HepG2 (cell line): ENCODE measurements around the gene SPATA31E1. TPM values are rescaled to one million over a fixed set of nuclear protein-coding genes. Genes with fewer than 3 reads are reported as not detected.

ENCODE experiments used
- ARNTL ChIP-seq: sonication (generic); formaldehyde crosslinking; IDR thresholded peaks from 2 replicates; pipeline ENCODE4 v1.4.0; 2020; ENCODE audit warnings: mild to moderate bottlenecking, missing genetic modification reagents
- FOXO4 ChIP-seq: sonication (generic); formaldehyde crosslinking; conservative IDR thresholded peaks from 2 replicates; pipeline ENCODE4 v1.8.1; 2023; ENCODE audit warnings: missing genetic modification reagents
- HNRNPK ChIP-seq: fragments of 200-400 bp; formaldehyde crosslinking; IDR thresholded peaks from 2 replicates; pipeline ENCODE4 v1.6.1; 2018; ENCODE audit warnings: low read length, low read depth, moderate library complexity, mild to moderate bottlenecking; ENCODE audit not compliant: poor library complexity, severe bottlenecking
- HOXA9 ChIP-seq: sonication (generic); formaldehyde crosslinking; IDR thresholded peaks from 2 replicates; pipeline ENCODE4 v1.8.1; 2022; ENCODE audit warnings: missing genetic modification reagents, mild to moderate bottlenecking, moderate library complexity, borderline replicate concordance
- KIAA2018 ChIP-seq: sonication (generic); formaldehyde crosslinking; IDR thresholded peaks from 2 replicates; pipeline ENCODE4 v1.5.0; 2020; ENCODE audit warnings: mild to moderate bottlenecking, missing genetic modification reagents, borderline replicate concordance
- KLF6 ChIP-seq: IDR thresholded peaks from 2 replicates; pipeline ENCODE4 v1.8.0; 2016; ENCODE audit warnings: missing biosample characterization, missing genetic modification reagents
- MAX ChIP-seq: IDR thresholded peaks from 2 replicates; pipeline ENCODE4 v1.6.1; 2012; ENCODE audit warnings: inconsistent platforms
- NFKBIZ ChIP-seq: IDR thresholded peaks from 2 replicates; pipeline ENCODE4 v1.6.1; 2018; ENCODE audit warnings: missing genetic modification reagents, missing compliant biosample characterization
- PREB ChIP-seq: sonication (generic); formaldehyde crosslinking; IDR thresholded peaks from 2 replicates; pipeline ENCODE4 v1.4.0; 2020; ENCODE audit warnings: missing genetic modification reagents
- ZBTB10 ChIP-seq: sonication (generic); formaldehyde crosslinking; IDR thresholded peaks from 2 replicates; pipeline ENCODE4 v1.4.0; 2020; ENCODE audit warnings: missing genetic modification reagents, borderline replicate concordance
- ZNF274 ChIP-seq: sonication (generic); formaldehyde crosslinking; IDR thresholded peaks from 2 replicates; pipeline ENCODE4 v1.5.1; 2020; ENCODE audit warnings: mild to moderate bottlenecking, missing genetic modification reagents
- ZNF556 ChIP-seq: sonication (generic); formaldehyde crosslinking; IDR thresholded peaks from 2 replicates; pipeline ENCODE4 v1.4.0; 2020; ENCODE audit warnings: mild to moderate bottlenecking, missing genetic modification reagents, borderline replicate concordance
- polyA plus RNA-seq, 8 experiments: library from polyadenylated mRNA; depleted of rRNA in 3 of 8; stranded (reverse) in 7 of 8; unstranded in 1 of 8; fragments of >200 nt; fragmentation: Illumina TruSeq in 4 of 8; extraction: Trizol in 4 of 8; gene quantifications; 2 replicates each; pipeline versions ENCODE4 v1.2.1 to v1.2.3, GENCODE V29; 2011 to 2016; ENCODE audit warnings: low read depth in 4 of 8, missing spikeins in 1 of 8, mixed read lengths in 1 of 8; ENCODE audit not compliant: insufficient read depth in 1 of 8
- total RNA-seq, 5 experiments: library from RNA; depleted of rRNA; stranded (reverse); fragments of >200 nt; fragmentation: Illumina TruSeq; extraction: Trizol; gene quantifications; 2 replicates each; pipeline ENCODE4 v1.2.3, GENCODE V29; 2016; ENCODE audit warnings: low read depth in 1 of 5
- TF ChIP-seq, protein P1 (sequence below): sonication (generic); formaldehyde crosslinking; IDR thresholded peaks from 2 replicates; pipeline ENCODE4 v1.8.0; 2023; ENCODE audit warnings: mild to moderate bottlenecking, missing genetic modification reagents

The SPATA31E1 gene
- total and polyA plus RNA-seq, 2 of the 13 experiments (the other 11 are each of a cell fraction or from before 2014, with no cell fraction given) = not detected

GRCh38 chr9:87859137-87859536 lies 23.5 kb upstream of the SPATA31E1 start (continued):
- TF ChIP-seq KIAA2018 (CRISPR knock-in tag) = no peak
- TF ChIP-seq HOXA9 (CRISPR knock-in tag) = no peak
- no peak for TF ChIP-seq KLF6 (CRISPR knock-in tag)
- TF ChIP-seq ZNF556 = no peak
- no peak for TF ChIP-seq MAX
- no peak for TF ChIP-seq PREB (CRISPR knock-in tag)
- TF ChIP-seq, protein P1, sequence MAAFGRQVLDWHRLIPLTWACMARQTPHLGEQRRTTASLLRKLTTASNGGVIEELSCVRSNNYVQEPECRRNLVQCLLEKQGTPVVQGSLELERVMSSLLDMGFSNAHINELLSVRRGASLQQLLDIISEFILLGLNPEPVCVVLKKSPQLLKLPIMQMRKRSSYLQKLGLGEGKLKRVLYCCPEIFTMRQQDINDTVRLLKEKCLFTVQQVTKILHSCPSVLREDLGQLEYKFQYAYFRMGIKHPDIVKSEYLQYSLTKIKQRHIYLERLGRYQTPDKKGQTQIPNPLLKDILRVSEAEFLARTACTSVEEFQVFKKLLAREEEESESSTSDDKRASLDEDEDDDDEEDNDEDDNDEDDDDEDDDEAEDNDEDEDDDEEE = no peak
- TF ChIP-seq HNRNPK = no peak
- TF ChIP-seq ARNTL (CRISPR knock-in tag) = no peak
- no peak for TF ChIP-seq FOXO4
- no peak for TF ChIP-seq ZBTB10 (CRISPR knock-in tag)
- TF ChIP-seq ZNF274 (CRISPR knock-in tag) = no peak
- TF ChIP-seq NFKBIZ = no peak
